ENCODE measurements around the gene PTPRR.

The PTPRR gene

GRCh38 chr12:70721656-70722357 is 198.7 kb downstream of the PTPRR start:
- no peak overlapping the region for H3K4me3 ChIP-seq (ENCODE audit: low read length in 2 of 2)
- H3K9me3 ChIP-seq (ENCODE audit: control insufficient read depth in 2 of 2, low read length in 2 of 2): no peaks in the 10 kb centered on the region
- no peaks in the 10 kb centered on the region for H3K27me3 ChIP-seq (ENCODE audit: control insufficient read depth in 2 of 2, insufficient read depth in 2 of 2, low read length in 2 of 2)
- H3K36me3 ChIP-seq (ENCODE audit: control insufficient read depth in 2 of 2, insufficient read depth in 2 of 2, low read length in 2 of 2): no peaks in the 10 kb centered on the region
- H3K27ac ChIP-seq (ENCODE audit: low read depth in 2 of 2, low read length in 2 of 2): no peak overlapping the region
- H3K9ac ChIP-seq (ENCODE audit: low read depth in 1 of 2, low read length in 2 of 2): no peak overlapping the region
- H3K4me1 ChIP-seq (ENCODE audit: control insufficient read depth in 2 of 2, insufficient read depth in 2 of 2, low read length in 2 of 2): no peaks in the 10 kb centered on the region

- H3K27me3 ChIP-seq (ENCODE audit: control insufficient read depth in 2 of 2, insufficient read depth in 2 of 2, low read length in 2 of 2): no peaks in the 10 kb centered on the region
- no peak overlapping the region for H3K27ac ChIP-seq (ENCODE audit: low read depth in 2 of 2, low read length in 2 of 2)
- H3K9ac ChIP-seq (ENCODE audit: low read depth in 1 of 2, low read length in 2 of 2): no peak overlapping the region
- no peaks in the 10 kb centered on the region for H3K36me3 ChIP-seq (ENCODE audit: control insufficient read depth in 2 of 2, insufficient read depth in 2 of 2, low read length in 2 of 2)
- H3K4me3 ChIP-seq (ENCODE audit: low read length in 2 of 2): no peak overlapping the region
- no peaks in the 10 kb centered on the region for H3K4me1 ChIP-seq (ENCODE audit: control insufficient read depth in 2 of 2, insufficient read depth in 2 of 2, low read length in 2 of 2)
- H3K9me3 ChIP-seq (ENCODE audit: control insufficient read depth in 2 of 2, low read length in 2 of 2): no peaks in the 10 kb centered on the region
Measured at GRCh38 chr12:70721216-70721615, 199.3 kb downstream of the PTPRR start.

- H3K36me3 ChIP-seq (ENCODE audit: control insufficient read depth in 2 of 2, insufficient read depth in 2 of 2, low read length in 2 of 2): no peaks in the 10 kb centered on the region
- no peaks in the 10 kb centered on the region for H3K4me1 ChIP-seq (ENCODE audit: control insufficient read depth in 2 of 2, insufficient read depth in 2 of 2, low read length in 2 of 2)
- no peaks in the 10 kb centered on the region for H3K27me3 ChIP-seq (ENCODE audit: control insufficient read depth in 2 of 2, insufficient read depth in 2 of 2, low read length in 2 of 2)
- no peaks in the 10 kb centered on the region for H3K9me3 ChIP-seq (ENCODE audit: control insufficient read depth in 2 of 2, low read length in 2 of 2)
- no peak overlapping the region for H3K27ac ChIP-seq (ENCODE audit: low read depth in 2 of 2, low read length in 2 of 2)
- H3K9ac ChIP-seq (ENCODE audit: low read depth in 1 of 2, low read length in 2 of 2): peak overlapping the region in 1 of 2 donors; percentile 28
- H3K4me3 ChIP-seq (ENCODE audit: low read length in 2 of 2): peak overlapping the region; percentile 54 to 58
Measured at GRCh38 chr12:70719672-70720420, 200.7 kb downstream of the PTPRR start.

- Histone ChIP-seq H3K4me3 (ENCODE audit: low read length in 2 of 2) (no peak overlapping the region), H3K9ac (ENCODE audit: low read depth in 1 of 2, low read length in 2 of 2) (no peak overlapping the region), H3K4me1 (ENCODE audit: control insufficient read depth in 2 of 2, insufficient read depth in 2 of 2, low read length in 2 of 2) (no peaks in the 10 kb centered on the region), H3K9me3 (ENCODE audit: control insufficient read depth in 2 of 2, low read length in 2 of 2) (no peaks in the 10 kb centered on the region), H3K27me3 (ENCODE audit: control insufficient read depth in 2 of 2, insufficient read depth in 2 of 2, low read length in 2 of 2) (no peaks in the 10 kb centered on the region), H3K36me3 (ENCODE audit: control insufficient read depth in 2 of 2, insufficient read depth in 2 of 2, low read length in 2 of 2) (no peaks in the 10 kb centered on the region), H3K27ac (ENCODE audit: low read depth in 2 of 2, low read length in 2 of 2) (no peak overlapping the region)
Measured at GRCh38 chr12:70719071-70719470, 201.5 kb downstream of the PTPRR start.

GRCh38 chr12:70711831-70712230 is 208.7 kb downstream of the PTPRR start:
- Histone ChIP-seq H3K27ac (ENCODE audit: low read depth in 2 of 2, low read length in 2 of 2) (no peak overlapping the region), H3K9ac (ENCODE audit: low read depth in 1 of 2, low read length in 2 of 2) (no peak overlapping the region), H3K4me3 (ENCODE audit: low read length in 2 of 2) (no peak overlapping the region), H3K4me1 (ENCODE audit: control insufficient read depth in 2 of 2, insufficient read depth in 2 of 2, low read length in 2 of 2) (no peaks in the 10 kb centered on the region), H3K9me3 (ENCODE audit: control insufficient read depth in 2 of 2, low read length in 2 of 2) (no peaks in the 10 kb centered on the region), H3K36me3 (ENCODE audit: control insufficient read depth in 2 of 2, insufficient read depth in 2 of 2, low read length in 2 of 2) (no peaks in the 10 kb centered on the region), H3K27me3 (ENCODE audit: control insufficient read depth in 2 of 2, insufficient read depth in 2 of 2, low read length in 2 of 2) (no peaks in the 10 kb centered on the region)

GRCh38 chr12:70709022-70709421 is 211.5 kb downstream of the PTPRR start:
- Histone ChIP-seq H3K36me3 (ENCODE audit: control insufficient read depth in 2 of 2, insufficient read depth in 2 of 2, low read length in 2 of 2) (no peaks in the 10 kb centered on the region), H3K27me3 (ENCODE audit: control insufficient read depth in 2 of 2, insufficient read depth in 2 of 2, low read length in 2 of 2) (no peaks in the 10 kb centered on the region), H3K9me3 (ENCODE audit: control insufficient read depth in 2 of 2, low read length in 2 of 2) (no peaks in the 10 kb centered on the region), H3K27ac (ENCODE audit: low read depth in 2 of 2, low read length in 2 of 2) (no peak overlapping the region), H3K9ac (ENCODE audit: low read depth in 1 of 2, low read length in 2 of 2) (no peak overlapping the region), H3K4me3 (ENCODE audit: low read length in 2 of 2) (no peak overlapping the region), H3K4me1 (ENCODE audit: control insufficient read depth in 2 of 2, insufficient read depth in 2 of 2, low read length in 2 of 2) (no peaks in the 10 kb centered on the region)

- no peaks in the 10 kb centered on the region for H3K36me3 ChIP-seq (ENCODE audit: control insufficient read depth in 2 of 2, insufficient read depth in 2 of 2, low read length in 2 of 2)
- no peaks in the 10 kb centered on the region for H3K27me3 ChIP-seq (ENCODE audit: control insufficient read depth in 2 of 2, insufficient read depth in 2 of 2, low read length in 2 of 2)
- H3K9me3 ChIP-seq (ENCODE audit: control insufficient read depth in 2 of 2, low read length in 2 of 2): no peaks in the 10 kb centered on the region
- H3K4me3 ChIP-seq (ENCODE audit: low read length in 2 of 2): no peak overlapping the region
- no peak overlapping the region for H3K27ac ChIP-seq (ENCODE audit: low read depth in 2 of 2, low read length in 2 of 2)
- H3K4me1 ChIP-seq (ENCODE audit: control insufficient read depth in 2 of 2, insufficient read depth in 2 of 2, low read length in 2 of 2): no peaks in the 10 kb centered on the region
- H3K9ac ChIP-seq (ENCODE audit: low read depth in 1 of 2, low read length in 2 of 2): no peak overlapping the region
Measured at GRCh38 chr12:70706611-70707010, 213.9 kb downstream of the PTPRR start.

- no peaks in the 10 kb centered on the region for H3K27me3 ChIP-seq (ENCODE audit: control insufficient read depth in 2 of 2, insufficient read depth in 2 of 2, low read length in 2 of 2)
- H3K9me3 ChIP-seq (ENCODE audit: control insufficient read depth in 2 of 2, low read length in 2 of 2): no peaks in the 10 kb centered on the region
- H3K4me3 ChIP-seq (ENCODE audit: low read length in 2 of 2): no peak overlapping the region
- H3K27ac ChIP-seq (ENCODE audit: low read depth in 2 of 2, low read length in 2 of 2): no peak overlapping the region
- H3K9ac ChIP-seq (ENCODE audit: low read depth in 1 of 2, low read length in 2 of 2): no peak overlapping the region
- H3K36me3 ChIP-seq (ENCODE audit: control insufficient read depth in 2 of 2, insufficient read depth in 2 of 2, low read length in 2 of 2): no peaks in the 10 kb centered on the region
- peaks cover 0 to 3% of the 10 kb centered on the region in 2 donors for H3K4me1 ChIP-seq (ENCODE audit: control insufficient read depth in 2 of 2, insufficient read depth in 2 of 2, low read length in 2 of 2)
Measured at GRCh38 chr12:70698345-70698744, 222.2 kb downstream of the PTPRR start.

- Histone ChIP-seq H3K36me3 (ENCODE audit: control insufficient read depth in 2 of 2, insufficient read depth in 2 of 2, low read length in 2 of 2) (no peaks in the 10 kb centered on the region), H3K9me3 (ENCODE audit: control insufficient read depth in 2 of 2, low read length in 2 of 2) (no peaks in the 10 kb centered on the region), H3K27ac (ENCODE audit: low read depth in 2 of 2, low read length in 2 of 2) (no peak overlapping the region), H3K4me1 (ENCODE audit: control insufficient read depth in 2 of 2, insufficient read depth in 2 of 2, low read length in 2 of 2) (peaks cover 0 to 3% of the 10 kb centered on the region in 2 donors), H3K4me3 (ENCODE audit: low read length in 2 of 2) (no peak overlapping the region), H3K27me3 (ENCODE audit: control insufficient read depth in 2 of 2, insufficient read depth in 2 of 2, low read length in 2 of 2) (no peaks in the 10 kb centered on the region), H3K9ac (ENCODE audit: low read depth in 1 of 2, low read length in 2 of 2) (no peak overlapping the region)
Measured at GRCh38 chr12:70695361-70696023, 225.0 kb downstream of the PTPRR start.

- Histone ChIP-seq H3K27ac (ENCODE audit: low read depth in 2 of 2, low read length in 2 of 2) (no peak overlapping the region), H3K4me3 (ENCODE audit: low read length in 2 of 2) (no peak overlapping the region), H3K36me3 (ENCODE audit: control insufficient read depth in 2 of 2, insufficient read depth in 2 of 2, low read length in 2 of 2) (no peaks in the 10 kb centered on the region), H3K27me3 (ENCODE audit: control insufficient read depth in 2 of 2, insufficient read depth in 2 of 2, low read length in 2 of 2) (no peaks in the 10 kb centered on the region), H3K4me1 (ENCODE audit: control insufficient read depth in 2 of 2, insufficient read depth in 2 of 2, low read length in 2 of 2) (peaks cover 0 to 3% of the 10 kb centered on the region in 2 donors), H3K9me3 (ENCODE audit: control insufficient read depth in 2 of 2, low read length in 2 of 2) (no peaks in the 10 kb centered on the region), H3K9ac (ENCODE audit: low read depth in 1 of 2, low read length in 2 of 2) (no peak overlapping the region)
Measured at GRCh38 chr12:70692681-70693288, 227.8 kb downstream of the PTPRR start.
